Activated CD4-positive, CD25-positive, alpha-beta regulatory T cell treated with anti-CD3 and anti-CD28 coated beads, Interleukin-2, amount 50 U/mL, for 24 hours (primary cell): ENCODE measurements around the gene PLCH2.
"Not testable (repeated sequence)": the region's sequence is repeated elsewhere in the genome, so short reads cannot be mapped to it uniquely, and the experiment has no call there.

Experiments used
- ATAC-seq, 2 donors: fragments of 150-1000 bp; cut with Tn5 transposase; one replicate each; pipeline ENCODE4 v1.10.0; 2021; ENCODE audit warnings: mild to moderate bottlenecking in 1 of 2, moderate library complexity in 1 of 2

PLCH2 gene, protein sequence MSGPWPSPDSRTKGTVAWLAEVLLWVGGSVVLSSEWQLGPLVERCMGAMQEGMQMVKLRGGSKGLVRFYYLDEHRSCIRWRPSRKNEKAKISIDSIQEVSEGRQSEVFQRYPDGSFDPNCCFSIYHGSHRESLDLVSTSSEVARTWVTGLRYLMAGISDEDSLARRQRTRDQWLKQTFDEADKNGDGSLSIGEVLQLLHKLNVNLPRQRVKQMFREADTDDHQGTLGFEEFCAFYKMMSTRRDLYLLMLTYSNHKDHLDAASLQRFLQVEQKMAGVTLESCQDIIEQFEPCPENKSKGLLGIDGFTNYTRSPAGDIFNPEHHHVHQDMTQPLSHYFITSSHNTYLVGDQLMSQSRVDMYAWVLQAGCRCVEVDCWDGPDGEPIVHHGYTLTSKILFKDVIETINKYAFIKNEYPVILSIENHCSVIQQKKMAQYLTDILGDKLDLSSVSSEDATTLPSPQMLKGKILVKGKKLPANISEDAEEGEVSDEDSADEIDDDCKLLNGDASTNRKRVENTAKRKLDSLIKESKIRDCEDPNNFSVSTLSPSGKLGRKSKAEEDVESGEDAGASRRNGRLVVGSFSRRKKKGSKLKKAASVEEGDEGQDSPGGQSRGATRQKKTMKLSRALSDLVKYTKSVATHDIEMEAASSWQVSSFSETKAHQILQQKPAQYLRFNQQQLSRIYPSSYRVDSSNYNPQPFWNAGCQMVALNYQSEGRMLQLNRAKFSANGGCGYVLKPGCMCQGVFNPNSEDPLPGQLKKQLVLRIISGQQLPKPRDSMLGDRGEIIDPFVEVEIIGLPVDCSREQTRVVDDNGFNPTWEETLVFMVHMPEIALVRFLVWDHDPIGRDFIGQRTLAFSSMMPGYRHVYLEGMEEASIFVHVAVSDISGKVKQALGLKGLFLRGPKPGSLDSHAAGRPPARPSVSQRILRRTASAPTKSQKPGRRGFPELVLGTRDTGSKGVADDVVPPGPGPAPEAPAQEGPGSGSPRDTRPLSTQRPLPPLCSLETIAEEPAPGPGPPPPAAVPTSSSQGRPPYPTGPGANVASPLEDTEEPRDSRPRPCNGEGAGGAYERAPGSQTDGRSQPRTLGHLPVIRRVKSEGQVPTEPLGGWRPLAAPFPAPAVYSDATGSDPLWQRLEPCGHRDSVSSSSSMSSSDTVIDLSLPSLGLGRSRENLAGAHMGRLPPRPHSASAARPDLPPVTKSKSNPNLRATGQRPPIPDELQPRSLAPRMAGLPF (N-terminal part only)

DNA sequence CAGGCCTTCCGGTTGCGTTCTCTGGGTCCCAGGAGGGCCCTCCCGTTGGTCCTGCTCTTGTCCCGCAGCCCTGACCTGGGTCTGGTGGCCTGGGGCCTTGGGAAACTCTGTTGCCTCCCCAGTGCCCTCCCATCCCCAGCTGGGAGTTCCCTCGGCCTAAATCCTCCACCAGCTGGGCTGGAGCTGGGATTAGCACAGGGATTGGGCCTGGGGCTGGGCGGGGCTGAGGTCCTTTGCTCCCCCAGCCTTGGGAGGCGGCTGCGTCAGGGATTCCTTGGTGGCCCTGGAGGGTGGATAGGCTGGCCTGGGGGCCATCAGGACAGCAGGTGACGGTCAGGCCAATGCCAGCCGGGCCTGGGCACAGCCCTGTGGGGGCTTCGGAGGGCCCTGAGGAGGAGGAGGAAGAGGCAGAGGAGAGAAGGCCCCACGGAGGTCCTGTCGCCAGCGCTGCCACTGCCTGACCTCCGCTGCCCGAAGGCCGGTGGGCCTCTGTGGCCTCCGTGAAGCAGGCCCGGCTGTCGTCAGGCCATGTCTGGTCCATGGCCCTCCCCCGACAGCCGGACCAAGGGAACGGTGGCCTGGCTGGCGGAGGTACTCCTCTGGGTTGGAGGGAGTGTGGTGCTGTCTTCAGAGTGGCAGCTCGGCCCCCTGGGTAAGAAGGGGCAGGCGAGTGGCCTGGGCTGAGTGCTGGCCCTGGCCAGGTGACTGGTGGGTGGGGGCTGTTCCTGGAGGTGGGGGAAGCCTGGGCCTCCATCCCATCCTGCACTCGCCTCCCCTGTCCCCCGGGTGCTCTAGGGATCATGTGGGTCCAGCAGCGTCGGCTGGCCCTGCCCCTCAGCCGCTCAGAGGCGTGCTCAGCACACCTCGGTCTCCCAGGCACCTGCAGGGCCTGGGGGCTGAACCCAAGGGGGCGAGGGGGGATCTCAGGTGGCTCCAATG, at the start of gene PLCH2:
Gene PLCH2, plus strand, starts transcription at position 229 of the 939 bp plus-strand sequence. Its CDS starts 300 bp downstream, at position 529.
- ATAC-seq, result no peak

DNA sequence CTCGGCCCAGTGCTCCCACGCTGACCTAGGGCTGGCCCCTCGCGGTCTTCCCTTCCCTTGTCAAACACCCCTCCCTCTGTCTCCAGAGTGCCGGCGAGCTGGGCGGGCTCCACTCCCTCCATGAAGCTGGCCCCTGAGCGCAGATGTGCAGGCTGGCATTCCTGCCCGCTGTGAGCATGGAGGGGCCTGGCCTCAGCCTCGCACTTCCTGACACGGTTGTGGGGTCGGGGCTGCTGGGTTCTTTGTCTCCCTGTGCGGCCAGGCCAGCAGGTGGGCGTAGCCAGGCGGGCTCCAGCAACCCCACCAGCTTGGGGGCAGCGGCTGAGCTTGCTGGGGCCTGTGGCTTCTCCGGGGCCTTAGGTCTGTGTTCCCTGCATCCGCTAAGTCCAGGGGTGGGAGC, 49.5 kb upstream of the PLCH2 start:
- no peak for ATAC-seq

DNA sequence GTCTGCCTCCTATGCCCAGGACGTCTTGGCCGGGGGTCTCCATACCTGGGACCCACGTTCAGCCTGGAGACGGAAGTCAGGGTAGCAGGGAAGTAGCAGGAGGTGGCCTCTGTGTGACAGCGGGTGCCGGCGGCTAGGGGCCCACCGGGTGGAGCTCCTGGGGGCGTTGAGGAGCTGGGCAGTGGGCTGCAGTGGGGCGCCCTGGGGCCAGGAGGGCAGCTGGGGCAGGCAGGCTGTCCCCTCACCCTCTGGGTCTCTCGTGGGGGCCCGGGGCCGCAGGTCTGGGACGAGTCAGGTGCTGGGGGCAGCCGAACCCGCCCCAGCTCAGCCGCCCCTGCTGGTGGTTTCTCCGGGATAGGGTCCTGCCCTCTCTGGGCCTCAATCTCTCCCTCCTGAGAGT, 49.0 kb upstream of the PLCH2 start:
- ATAC-seq, result no peak

DNA sequence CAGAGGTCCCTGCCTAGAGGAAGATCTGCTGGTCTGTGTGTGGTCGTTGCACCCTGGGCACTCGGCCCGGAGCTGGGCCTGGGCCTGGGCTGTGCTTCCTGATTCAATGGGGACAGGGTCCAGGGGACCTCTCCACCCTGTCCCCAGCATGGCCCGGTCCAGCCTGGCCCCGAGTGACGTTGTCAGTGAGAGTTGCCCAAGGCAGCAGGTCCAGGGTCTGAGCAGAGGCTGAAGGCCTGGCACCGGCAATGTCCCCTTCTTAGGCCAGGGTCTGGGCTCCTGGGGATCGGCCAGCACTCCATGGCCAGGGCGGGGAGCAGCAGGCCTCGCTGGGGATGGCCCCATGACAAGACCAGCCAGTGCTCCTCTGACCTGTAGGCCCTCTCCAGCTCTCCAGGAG, 48.1 kb upstream of the PLCH2 start:
- no peak for ATAC-seq

DNA sequence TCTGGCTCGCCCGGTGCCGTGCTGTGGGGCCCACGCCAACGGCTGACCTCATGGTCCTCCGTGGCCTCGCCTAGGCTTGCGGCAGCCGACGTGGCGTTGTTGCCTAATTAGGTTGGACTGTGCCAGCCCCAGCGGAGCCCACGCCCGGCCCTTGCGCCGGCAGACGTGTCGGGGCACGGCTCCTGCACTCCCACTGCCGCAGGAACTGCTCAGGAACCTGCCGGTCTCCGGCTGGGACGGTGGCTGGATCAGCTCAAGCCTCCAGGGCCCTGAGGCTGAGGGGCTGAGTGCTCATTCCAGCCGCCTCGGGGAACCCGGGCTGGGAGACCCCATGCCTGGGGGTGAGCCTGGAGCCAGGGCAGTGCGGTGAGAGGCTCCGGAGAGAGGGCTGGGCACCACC, 47.6 kb upstream of the PLCH2 start:
- ATAC-seq, result no peak

DNA sequence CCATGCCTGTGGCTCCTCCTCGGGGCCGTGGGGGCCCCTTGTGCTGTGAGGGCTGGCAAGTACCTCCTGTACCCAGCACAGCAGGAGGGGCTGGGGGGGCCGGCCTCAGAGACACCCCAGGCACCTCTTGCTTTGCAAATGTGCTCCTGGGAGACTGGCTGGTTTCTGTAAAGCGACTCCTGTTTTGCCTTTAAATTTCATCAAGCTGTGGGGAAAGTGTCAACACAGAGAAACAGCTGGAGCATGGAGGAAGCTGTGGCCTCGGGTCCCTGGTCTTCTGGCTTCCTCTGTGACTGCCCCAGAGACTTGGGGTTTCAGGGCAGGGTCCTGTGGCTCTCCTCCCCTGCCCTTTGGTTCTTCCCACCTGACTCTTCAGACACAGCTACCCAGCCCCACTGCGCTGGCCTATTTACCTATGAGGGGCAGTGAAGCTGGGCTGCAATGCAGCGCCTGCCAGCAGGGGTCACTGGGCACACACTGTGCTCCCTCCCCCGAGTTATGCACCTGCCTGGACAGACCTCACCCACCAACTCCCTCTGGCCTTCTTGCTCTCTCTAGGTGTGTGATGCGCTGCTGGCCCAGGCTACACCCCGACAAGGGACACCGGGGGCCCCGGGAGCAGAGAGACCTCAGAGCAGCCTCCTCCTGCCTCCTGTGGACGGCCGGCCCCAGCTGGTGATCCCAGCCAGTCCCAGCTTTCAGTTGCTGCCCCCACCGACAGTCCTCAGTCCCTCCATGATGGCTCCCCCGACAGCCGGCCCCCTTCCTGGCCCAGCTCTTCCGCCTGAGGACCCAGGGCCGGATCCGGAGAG, 46.1 kb upstream of the PLCH2 start:
- no peak for ATAC-seq

DNA sequence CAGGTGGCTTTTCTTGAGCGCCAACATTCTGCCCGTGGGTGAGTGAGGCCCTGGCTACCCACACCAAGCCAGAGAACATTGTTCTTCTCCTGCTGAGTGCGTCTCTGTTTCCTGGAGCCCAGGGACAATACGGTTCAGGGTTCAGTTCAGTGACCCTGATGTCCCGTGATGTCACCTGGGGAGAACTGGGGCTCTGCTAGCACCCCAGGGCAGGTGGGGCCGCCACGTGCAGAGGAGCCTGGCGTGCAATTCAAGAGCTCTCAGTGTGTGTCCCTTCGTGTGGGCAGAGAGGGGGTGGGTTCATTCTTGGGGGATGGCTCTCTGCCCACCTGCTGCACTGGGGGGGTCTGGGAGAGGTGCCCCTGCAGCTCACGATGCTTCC, 45.5 kb upstream of the PLCH2 start:
- no peak for ATAC-seq

DNA sequence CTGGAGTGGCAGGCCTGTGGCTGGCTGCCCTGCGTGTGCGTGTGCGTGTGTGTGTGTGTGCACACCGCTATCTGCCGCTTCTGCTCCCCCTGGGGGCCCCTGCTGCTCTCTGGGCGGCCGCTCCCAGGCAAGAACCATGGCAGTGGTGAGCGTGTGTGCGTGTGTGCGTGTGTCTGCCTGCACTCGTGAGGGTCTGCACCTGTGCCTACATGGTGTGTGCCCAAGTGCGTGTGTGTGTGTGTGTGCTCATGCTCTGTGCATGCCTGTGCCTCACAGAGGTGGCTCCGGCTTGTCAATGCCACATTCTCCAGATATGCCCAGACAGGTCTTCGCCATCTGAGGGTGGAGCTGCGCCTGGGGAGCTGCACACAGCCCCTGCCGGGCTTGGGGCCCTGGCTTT, 45.0 kb upstream of the PLCH2 start:
- ATAC-seq, result no peak

DNA sequence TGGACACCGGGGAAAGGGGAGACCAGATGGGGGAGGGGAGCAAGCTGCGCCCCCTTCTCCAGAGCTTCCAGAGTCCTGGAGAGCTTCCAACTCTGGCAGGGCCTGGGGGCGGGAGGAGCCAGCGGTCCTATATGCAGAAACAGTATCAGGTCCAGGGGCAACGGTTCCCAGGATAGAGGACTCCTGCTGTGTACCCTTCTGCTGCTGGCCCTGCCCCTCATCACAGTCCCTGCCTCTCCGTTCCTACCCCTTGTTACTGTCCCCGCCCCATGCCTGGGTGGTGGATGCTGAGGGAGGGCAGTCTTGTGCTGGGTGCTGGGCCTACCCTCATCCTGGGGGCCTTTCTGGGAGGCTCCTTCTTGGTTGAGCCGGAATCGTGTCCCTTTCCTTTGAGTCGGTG, 44.6 kb upstream of the PLCH2 start:
- no peak for ATAC-seq

DNA sequence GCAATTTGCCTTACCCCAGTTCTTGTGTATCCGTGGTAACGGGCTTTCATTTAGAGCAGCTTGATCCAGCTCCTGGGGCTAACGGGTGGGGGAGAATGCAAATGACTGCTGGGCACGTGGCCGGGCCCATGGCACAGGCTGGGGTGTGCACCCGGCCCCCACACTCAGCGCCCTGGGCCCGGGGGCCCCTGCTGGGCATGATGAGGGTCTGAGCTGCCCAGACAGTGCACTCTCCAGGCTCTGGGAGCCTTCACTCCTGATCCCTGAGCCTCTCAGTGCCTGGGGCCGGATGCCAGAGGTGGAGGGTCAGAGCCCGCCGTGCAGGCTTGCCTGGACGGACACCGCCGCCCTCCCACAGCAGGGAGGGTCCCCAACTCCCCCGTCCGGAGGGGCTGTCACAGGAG, 43.6 kb upstream of the PLCH2 start:
- no peak for ATAC-seq

DNA sequence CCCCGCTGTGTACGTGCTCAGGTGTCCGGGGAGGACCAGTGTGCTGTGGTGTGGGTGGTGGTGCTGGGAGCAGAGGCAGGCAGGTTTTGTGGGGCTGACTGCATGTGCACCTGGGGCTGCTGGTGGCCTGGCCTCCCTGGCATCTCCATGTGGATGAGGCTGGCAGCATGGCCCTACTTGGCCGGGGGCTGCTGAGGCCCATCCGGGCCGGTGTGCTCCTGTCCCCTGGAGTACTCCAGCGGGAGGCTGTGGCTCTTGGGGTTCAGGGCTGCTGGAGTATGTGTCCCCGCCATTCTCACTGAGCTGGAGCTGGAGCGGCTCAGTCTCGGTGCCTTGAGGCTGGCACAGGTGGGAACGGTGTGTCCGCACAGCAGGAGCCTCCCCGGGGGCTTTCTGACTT, 42.9 kb upstream of the PLCH2 start:
- no peak for ATAC-seq

DNA sequence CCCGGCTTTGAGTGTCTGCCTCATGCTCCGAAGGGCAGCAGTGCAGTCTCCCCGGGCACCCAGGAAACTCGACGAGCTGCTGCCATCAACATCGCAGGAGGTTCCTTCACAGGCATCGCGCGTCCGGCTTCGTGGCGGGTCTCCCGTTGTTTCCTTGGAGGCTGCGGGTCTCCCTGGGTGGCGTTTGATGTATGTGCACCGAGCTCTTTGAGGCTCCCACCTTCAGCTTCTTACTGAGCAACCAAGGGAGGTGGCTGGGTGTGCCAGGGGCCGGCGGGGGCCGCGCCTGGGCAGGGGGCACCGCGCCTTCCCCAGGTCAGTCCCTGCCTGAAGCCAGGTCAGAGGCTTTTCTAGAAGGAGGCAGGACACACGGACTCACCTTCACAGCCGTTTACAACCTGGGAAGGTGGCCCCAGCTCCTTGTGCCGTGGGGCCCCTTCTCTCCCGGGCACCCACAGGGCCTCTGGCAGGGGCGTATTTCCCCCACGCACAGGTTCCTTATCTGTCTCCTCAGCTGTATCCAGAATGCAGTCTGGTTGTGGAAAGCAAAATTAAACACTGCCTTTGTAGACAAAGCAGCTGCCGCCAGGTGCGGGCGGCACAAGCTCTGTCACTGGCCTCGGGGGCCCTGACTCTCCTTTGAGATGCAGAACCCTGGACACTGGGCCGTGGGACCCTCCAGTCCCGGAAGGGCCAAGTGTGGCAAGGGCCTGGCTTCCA, 42.0 kb upstream of the PLCH2 start:
- no peak for ATAC-seq

DNA sequence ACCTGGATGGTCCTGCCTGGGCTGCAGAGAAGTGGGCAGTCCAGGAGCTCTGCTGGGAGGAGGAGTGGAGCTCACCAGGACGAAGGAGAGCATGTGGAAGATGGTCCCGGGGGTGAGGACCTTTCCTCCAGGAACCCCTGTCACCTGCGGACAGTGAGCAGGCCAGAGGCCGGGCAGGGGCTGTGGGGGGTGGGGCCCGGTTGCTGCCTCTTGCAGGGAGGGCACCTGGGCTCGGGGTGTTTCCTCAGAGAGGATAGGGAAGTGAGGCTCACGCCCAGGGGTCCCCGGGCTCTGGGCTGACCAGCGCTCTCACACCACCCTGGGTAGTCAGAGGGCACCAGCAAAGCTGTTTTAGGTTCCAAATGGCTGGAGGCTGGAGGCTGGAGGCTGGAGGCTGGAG, 41.0 kb upstream of the PLCH2 start:
- no peak for ATAC-seq

DNA sequence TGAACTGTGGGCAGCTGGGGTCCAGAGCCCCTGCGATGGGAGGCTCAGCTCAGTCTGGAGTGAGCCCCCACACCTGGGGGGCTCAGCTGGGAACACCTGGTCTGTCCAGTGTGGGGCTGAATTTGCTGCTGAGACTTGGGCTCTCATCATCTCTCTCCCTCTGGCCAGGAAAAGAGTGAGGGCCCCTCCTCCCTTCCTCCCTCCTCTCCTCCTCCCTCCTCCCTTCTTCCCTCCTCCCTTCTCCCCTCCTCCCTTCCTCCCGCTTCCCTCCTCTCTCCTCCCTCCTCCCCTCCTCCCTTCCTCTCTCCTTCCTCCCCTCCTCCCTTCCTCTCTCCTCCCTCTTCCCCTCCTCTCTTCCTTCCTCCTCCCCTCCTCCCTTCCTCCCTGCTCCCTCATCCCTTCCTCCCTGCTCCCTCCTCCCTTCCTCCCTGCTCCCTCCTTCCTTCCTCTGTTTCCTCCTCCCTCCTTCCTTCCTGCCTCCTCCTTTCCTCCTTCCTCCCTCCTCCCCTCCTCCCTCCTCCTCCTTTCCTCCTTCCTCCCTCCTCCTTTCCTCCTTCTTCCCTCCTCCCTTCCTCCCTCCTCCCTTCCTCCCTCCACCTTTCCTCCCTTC, 40.2 kb upstream of the PLCH2 start:
- no peak for ATAC-seq

DNA sequence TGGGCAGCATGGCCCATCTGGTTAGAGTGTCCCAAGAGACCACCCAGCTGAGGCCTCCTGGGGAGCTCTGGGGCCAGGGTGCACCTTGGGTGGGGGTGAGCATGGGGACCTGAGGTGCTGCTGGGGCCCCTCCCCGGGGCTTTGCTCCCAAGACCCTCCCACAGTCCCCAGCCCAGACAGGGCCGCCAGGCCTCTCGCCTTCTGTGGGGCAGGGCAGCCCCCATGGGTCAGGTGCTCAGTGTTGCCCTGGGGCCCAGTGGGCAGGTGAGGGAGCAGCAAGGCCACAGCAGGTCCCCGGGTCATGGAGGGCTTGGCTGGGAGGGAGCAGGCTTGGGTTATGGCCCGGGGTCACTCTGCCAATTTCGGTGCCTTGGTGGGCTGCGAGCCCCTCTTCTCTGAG, 39.2 kb upstream of the PLCH2 start:
- ATAC-seq, result no peak

DNA sequence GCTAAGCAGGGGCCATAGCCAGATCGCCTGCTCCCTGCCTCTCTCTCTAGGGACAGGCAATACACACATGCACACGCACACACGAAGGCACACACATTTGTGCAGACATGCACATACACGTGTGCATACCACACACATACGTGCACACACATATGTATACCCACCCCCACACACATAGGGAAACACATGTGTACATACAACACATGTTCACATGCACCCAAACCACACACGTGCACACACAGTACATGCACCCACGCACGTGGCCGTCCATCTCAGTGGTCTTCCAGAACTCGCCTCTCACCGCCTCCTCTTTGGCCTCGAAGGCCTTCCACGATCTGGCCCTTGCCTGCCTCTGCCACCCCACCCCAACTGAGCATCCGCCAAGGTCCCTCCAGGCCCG, 38.5 kb upstream of the PLCH2 start:
- ATAC-seq, result no peak

DNA sequence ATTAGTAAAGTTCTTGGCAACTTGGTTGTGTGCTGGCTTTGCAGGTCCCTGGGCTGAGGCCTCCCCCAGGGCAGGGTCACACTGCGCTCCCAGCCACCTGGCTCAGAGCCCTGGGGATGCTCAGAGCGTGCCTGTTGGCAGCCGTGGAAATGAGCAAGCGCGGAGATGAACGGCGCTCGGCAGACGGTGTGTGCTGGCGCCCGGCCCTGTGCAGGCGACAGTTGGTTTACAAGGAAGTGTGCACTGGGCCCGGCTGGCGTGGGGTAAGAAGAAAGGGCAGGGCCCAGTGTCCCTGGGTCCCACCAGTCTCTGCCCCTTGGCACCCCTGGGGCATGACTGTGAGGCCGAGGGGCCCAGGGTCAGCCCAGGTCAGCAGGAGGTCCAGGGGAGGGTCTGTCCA, 38.1 kb upstream of the PLCH2 start:
- no peak for ATAC-seq

DNA sequence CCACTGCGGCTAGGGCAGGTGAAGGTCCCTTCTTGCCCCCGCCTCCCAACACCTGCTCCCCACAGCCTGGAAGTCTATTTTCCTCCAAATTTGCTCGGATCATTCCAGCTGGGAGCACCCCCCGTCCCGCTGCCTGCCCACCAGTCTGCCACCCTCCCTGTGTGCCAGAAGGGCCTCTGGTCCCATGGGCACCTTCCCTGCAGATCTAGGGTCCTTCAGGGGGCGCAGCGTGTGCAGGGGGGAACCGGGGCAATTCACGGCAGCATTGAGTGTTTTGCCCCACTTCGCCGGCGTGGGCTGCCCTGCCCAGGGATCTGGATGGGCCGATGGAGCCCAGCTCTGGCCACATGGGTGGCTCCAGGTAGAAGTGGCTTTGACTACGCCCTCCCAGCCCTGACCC, 37.4 kb upstream of the PLCH2 start:
- no peak for ATAC-seq

DNA sequence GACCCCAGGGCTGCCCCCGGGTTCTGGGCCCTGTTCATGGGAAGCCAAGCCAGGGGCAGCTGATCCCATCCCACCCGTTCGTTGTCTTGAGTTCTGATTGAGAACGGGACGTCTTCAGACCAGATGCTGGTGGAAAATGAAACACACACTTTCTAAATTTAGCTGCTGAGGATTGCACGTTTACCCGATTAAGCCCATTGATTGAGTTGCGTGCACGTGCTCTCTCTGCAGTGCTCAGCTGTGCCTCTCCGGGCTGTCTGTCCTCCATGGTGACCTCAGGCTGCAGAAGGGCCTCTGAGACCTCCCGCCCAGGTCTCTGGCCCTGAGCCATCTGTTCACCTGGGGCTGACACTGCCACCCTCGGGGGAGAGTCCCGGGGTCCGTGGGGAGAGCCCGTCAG, 36.7 kb upstream of the PLCH2 start:
- no peak for ATAC-seq

DNA sequence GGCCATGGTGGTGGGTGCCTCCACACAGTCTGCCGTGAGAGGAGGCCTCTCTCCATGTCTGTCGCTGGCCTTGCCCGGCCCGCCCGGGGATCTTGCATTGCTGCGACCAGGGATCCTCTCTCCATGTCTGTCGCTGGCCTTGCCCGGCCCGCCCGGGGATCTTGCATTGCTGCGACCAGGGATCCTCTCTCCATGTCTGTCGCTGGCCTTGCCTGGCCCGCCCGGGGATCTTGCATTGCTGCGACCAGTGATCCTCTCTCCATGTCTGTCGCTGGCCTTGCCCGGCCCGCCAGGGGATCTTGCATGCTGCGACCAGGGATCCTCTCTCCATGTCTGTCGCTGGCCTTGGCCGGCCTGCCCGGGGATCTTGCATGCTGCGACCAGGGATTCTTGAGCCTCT, 35.7 kb upstream of the PLCH2 start:
- ATAC-seq, result not testable (repeated sequence)
